IPS DF 6.9 (cell line): ENCODE measurements around the gene DCTN2.
A peak's percentile ranks its signal among the peaks of the same experiment; 100 is the strongest.

Experiments
- DNase-seq: peaks from one replicate; pipeline ENCODE4 v3.0.0-alpha.2; 2013; ENCODE audit warnings: low read depth, low spot score
- H3K27ac ChIP-seq: one replicate; pipeline ENCODE4 v1.5.1; 2013; ENCODE audit warnings: low read length, control low read depth
- H3K27me3 ChIP-seq: 2 replicates; pipeline ENCODE4 v1.6.1; 2013; ENCODE audit warnings: mild to moderate bottlenecking, low read length; ENCODE audit not compliant: control insufficient read depth, insufficient read depth
- H3K36me3 ChIP-seq: 2 replicates; pipeline ENCODE4 v1.6.1; 2013; ENCODE audit warnings: low read length; ENCODE audit not compliant: control insufficient read depth, insufficient read depth
- H3K4me1 ChIP-seq: 2 replicates; pipeline ENCODE4 v1.6.1; 2013; ENCODE audit warnings: low read length; ENCODE audit not compliant: control insufficient read depth, insufficient read depth
- H3K4me3 ChIP-seq: 2 replicates; pipeline ENCODE4 v1.5.1; 2013; ENCODE audit warnings: mild to moderate bottlenecking, low read length
- H3K9me3 ChIP-seq: 2 replicates; pipeline ENCODE4 v1.6.1; 2013; ENCODE audit warnings: low read length, inconsistent platforms; ENCODE audit not compliant: control insufficient read depth, insufficient read depth
- WGBS: extraction: QIAGEN DNeasy Blood & Tissue Kit; methylation state at CpG from one replicate; pipeline ENCODE4 v1.1.7; 2013; ENCODE audit warnings: mixed read lengths, missing lambda C conversion rate; ENCODE audit not compliant: insufficient read length, insufficient coverage; 5-methylcytosine and 5-hydroxymethylcytosine counted together

DCTN2 gene

GRCh38 chr12:57585156-57585555 lies 38.2 kb upstream of the DCTN2 start:
- Histone ChIP-seq H3K4me3 (no peak overlapping the region), H3K4me1 (no peaks in the 10 kb centered on the region), H3K27ac (no peak overlapping the region), H3K36me3 (peaks cover 5% of the 10 kb centered on the region), H3K9me3 (no peaks in the 10 kb centered on the region), H3K27me3 (no peaks in the 10 kb centered on the region; the same call in 1 of the 2 replicates)
- no peak for DNase-seq
- WGBS: no CpG with 5 or more reads among the region's 2 CpGs

DNA sequence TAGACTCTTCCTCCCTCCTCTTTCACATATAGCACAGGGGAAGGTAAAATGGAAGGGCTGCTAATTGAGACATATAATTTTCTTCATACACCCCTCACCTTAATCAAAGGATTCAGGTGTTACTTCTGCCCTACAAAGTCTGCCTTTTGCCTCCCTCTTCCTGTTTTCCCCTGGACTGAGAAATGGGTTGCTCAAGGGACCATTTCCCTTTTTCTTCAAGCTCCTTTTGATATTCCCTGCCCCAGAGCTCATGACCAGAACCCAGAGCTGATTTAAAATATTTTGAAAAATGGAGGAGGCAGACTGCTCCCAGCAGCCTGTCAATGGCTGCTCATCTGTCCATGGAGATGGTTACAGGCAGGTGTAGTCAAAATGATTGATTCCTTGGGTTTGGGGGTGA lies 37.7 kb upstream of the DCTN2 start:
- no peak overlapping the region for H3K27ac ChIP-seq
- peaks cover 5% of the 10 kb centered on the region for H3K36me3 ChIP-seq
- H3K4me1 ChIP-seq: no peaks in the 10 kb centered on the region
- no peaks in the 10 kb centered on the region; the same call in 1 of the 2 replicates for H3K27me3 ChIP-seq
- H3K9me3 ChIP-seq: no peaks in the 10 kb centered on the region
- H3K4me3 ChIP-seq: no peak overlapping the region
- no peak for DNase-seq

GRCh38 chr12:57584050-57584449 lies 37.1 kb upstream of the DCTN2 start:
- Histone ChIP-seq H3K27ac (no peak overlapping the region), H3K36me3 (peaks cover 5% of the 10 kb centered on the region), H3K9me3 (no peaks in the 10 kb centered on the region), H3K27me3 (no peaks in the 10 kb centered on the region; the same call in 1 of the 2 replicates), H3K4me3 (no peak overlapping the region), H3K4me1 (no peaks in the 10 kb centered on the region)
- no peak for DNase-seq
- no CpG with 5 or more reads among the region's 2 CpGs for WGBS

DNA sequence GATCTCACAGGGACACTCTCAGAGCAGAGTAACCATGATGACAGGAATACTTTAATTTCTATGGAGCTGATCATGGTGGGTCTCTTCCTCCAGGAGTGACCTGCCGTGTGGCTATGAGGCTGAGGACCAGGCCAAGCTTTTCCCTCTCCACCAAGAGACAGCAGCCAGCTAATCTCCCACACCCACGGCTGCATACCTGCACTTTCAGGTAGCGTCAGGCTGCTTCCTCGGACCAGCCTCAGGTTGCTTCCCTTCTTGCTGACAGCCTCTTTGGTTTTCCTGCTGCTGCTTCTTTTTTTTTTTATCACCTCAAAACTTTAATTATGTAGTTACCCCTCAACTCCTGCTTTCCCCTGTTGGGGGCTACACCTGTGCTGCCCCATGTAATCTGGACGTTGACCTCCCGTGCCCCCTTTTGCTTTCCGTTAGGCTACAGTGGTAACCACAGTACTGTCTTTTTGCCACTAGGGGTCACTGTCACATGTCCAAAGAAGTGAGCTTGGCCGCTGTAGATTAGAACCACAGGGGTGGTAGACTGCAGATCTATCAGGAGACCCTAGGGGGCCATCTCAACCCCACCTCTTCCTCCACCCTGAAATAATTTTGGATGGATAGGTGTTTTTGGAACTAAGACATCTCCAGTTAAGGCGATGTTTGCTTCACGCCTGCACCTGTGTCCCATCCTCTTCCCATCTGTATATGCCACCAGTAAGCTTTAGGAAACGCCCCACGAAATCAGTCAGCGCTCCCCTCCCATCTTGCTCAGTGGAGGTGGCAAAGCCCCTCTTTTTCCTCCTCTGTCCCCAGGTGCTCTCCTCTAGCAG lies 36.2 kb upstream of the DCTN2 start:
- no CpG with 5 or more reads among the region's 13 CpGs for WGBS
- DNase-seq: peak; percentile 84
- Histone ChIP-seq H3K27ac (no peak overlapping the region), H3K27me3 (no peaks in the 10 kb centered on the region; the same call in 1 of the 2 replicates), H3K9me3 (no peaks in the 10 kb centered on the region), H3K4me3 (no peak overlapping the region), H3K36me3 (peaks cover 5% of the 10 kb centered on the region), H3K4me1 (no peaks in the 10 kb centered on the region)

- Histone ChIP-seq H3K36me3 (peaks cover 5% of the 10 kb centered on the region), H3K4me3 (no peak overlapping the region), H3K27ac (no peak overlapping the region), H3K4me1 (no peaks in the 10 kb centered on the region), H3K27me3 (no peaks in the 10 kb centered on the region), H3K9me3 (no peaks in the 10 kb centered on the region)
- WGBS: no CpG with 5 or more reads among the region's 1 CpG
- no peak for DNase-seq
These were observed 35.4 kb upstream of the DCTN2 start for GRCh38 chr12:57582440-57582839.

- Histone ChIP-seq H3K9me3 (no peaks in the 10 kb centered on the region), H3K27ac (no peak overlapping the region), H3K4me3 (no peak overlapping the region), H3K4me1 (no peaks in the 10 kb centered on the region), H3K36me3 (peaks cover 6% of the 10 kb centered on the region), H3K27me3 (no peaks in the 10 kb centered on the region)
- DNase-seq: no peak
- no CpG with 5 or more reads among the region's 1 CpG for WGBS
These were observed 34.8 kb upstream of the DCTN2 start for GRCh38 chr12:57581802-57582201.

- no peaks in the 10 kb centered on the region for H3K4me1 ChIP-seq
- no peak overlapping the region for H3K27ac ChIP-seq
- peaks cover 13% of the 10 kb centered on the region for H3K36me3 ChIP-seq
- no CpG with 5 or more reads among the region's 4 CpGs for WGBS
- no peak for DNase-seq
- H3K4me3 ChIP-seq: no peak overlapping the region
- H3K9me3 ChIP-seq: no peaks in the 10 kb centered on the region
- H3K27me3 ChIP-seq: no peaks in the 10 kb centered on the region
These were observed 33.4 kb upstream of the DCTN2 start for GRCh38 chr12:57580466-57580795.

DNA sequence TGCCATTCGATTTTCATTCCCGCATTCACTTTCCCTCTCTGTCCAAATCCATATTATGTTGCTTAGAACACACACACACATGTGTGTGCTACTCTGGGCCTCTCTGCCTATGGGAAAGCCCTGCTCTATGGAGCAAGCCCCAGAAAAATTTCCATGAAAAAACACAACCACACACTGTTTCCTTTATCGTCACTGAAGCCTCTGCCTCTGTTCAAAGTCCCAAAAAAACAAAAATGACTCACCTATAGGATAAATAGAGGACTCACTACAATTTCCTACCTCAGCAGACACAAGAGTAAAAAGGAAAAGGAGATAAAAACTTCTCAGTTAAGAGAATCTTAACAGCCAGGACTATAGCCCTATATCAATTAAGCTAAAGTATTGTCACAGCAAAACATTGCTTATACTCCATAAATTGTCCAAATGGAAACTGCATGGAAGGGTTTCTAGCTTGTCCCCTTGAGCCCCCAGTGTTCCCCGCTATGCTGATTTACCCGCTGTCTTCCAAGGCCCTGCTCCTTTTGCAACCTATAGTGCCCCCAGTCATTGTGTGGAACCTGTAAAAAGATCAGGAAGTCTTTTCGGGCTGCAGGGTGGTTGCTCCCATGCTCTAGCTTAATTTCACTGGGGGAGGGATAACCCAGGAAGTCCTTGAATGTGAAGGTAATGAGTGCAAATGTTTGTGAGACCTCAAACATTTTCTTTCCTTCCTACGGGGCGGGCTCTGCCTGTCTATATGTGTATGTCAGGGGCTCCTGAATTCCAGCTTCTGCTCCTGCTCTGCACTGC lies 32.9 kb upstream of the DCTN2 start:
- DNase-seq: no peak
- Histone ChIP-seq H3K4me3 (no peak overlapping the region), H3K9me3 (no peaks in the 10 kb centered on the region), H3K27me3 (no peaks in the 10 kb centered on the region), H3K27ac (no peak overlapping the region), H3K36me3 (peaks cover 13% of the 10 kb centered on the region), H3K4me1 (no peaks in the 10 kb centered on the region)
- WGBS: no CpG with 5 or more reads among the region's 8 CpGs

DNA sequence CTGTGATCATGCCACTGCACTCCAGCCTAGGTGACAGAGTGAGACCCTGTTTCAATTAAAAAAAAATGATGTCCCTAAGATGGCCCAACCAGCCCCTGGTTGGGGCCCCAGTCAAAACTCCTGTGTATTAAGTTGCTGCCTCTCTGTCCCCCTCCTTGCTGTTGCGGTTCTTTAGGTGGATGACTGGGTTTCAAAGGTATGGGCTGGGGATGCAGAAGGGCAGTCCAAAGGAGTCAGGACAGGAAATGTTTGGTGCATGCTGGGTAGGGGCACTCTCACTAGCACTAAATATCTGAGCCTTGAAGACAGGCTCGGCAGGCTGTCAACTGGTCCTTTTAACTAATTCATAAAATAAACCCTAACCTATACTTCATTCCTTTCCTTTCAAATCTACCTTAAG lies 32.0 kb upstream of the DCTN2 start:
- no peak for DNase-seq
- Histone ChIP-seq H3K27me3 (no peaks in the 10 kb centered on the region), H3K36me3 (peaks cover 13% of the 10 kb centered on the region), H3K27ac (no peak overlapping the region), H3K4me1 (no peaks in the 10 kb centered on the region), H3K4me3 (no peak overlapping the region), H3K9me3 (no peaks in the 10 kb centered on the region)
- no CpG with 5 or more reads among the region's 2 CpGs for WGBS

- no peaks in the 10 kb centered on the region for H3K4me1 ChIP-seq
- H3K9me3 ChIP-seq: no peaks in the 10 kb centered on the region
- no peaks in the 10 kb centered on the region for H3K27me3 ChIP-seq
- peaks cover 13% of the 10 kb centered on the region for H3K36me3 ChIP-seq
- no peak for DNase-seq
- H3K27ac ChIP-seq: no peak overlapping the region
- no CpG with 5 or more reads among the region's 12 CpGs for WGBS
- H3K4me3 ChIP-seq: no peak overlapping the region
These were observed 31.2 kb upstream of the DCTN2 start for GRCh38 chr12:57577981-57578758.
